Measurements from ENCODE around the gene COPA. TPM values are rescaled to one million over a fixed set of nuclear protein-coding genes. Genes with fewer than 3 reads are reported as not detected.
A peak's percentile ranks its signal among the peaks of the same experiment; 100 is the strongest.

COPA gene
- total RNA-seq, 2 donors from 2014 or later = 120 to 146 TPM

DNA sequence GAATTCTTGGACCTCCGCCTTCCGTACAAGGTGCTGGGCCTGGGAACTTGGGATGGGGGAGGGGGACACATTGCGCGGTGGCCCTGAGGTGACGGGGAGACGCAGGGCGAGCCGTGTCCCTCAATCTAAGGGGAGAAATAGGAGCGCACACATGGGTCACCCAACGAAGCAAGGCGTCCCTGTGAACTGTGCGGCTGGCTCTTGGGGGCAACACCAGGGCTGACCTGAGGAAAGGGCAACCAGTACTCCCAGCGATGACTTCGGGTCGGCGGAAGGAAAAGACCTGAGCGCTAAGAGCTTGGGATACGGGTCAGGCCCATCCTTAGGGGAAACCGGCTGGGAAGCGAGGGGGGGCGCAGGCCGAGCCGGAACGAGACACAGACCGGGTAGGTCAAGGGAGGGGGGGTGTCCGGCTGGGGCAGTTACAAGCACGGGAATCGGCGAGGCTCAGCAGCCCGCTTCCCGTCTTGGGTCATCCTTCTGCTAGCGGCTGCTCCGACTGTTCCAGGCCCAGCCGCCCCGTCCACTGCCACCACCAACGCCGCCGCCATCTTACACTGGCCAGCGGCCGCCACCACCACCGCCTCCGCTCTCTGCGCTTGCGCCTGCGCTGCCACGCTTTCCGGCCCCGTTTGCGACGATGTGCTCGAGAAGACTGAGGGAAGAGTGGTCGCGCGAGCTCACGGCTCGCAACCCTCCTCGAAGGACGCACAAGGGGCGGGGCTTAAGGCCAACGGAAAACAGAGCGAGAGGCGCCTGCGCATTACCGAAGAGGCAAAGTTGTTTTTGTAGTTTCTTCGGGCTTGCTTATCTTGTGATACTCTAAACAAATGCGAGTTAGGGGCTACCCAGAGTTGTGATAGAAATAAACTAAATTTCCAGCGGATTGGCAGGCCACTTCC lies 80.9 kb downstream of the COPA start, which contains the start of gene DCAF8:
Gene DCAF8 (minus strand): TSS at position 657 of the 902 bp plus-strand sequence. CDS start 18,541 bp downstream, outside the sequence.
- peak; percentile 75 to 89 for ATAC-seq
- DNase-seq (ENCODE audit: low spot score in 2 of 2) = peak; percentile 95 to 97
- H3K27ac Mint-ChIP-seq = peak within 1 kb of the TSS; percentile 99 to 100
- peaks cover 15 to 32% of the 10 kb centered on the region in 2 donors for H3K36me3 Mint-ChIP-seq
- H3K9me3 Mint-ChIP-seq = no peaks in the 10 kb centered on the region

DNA sequence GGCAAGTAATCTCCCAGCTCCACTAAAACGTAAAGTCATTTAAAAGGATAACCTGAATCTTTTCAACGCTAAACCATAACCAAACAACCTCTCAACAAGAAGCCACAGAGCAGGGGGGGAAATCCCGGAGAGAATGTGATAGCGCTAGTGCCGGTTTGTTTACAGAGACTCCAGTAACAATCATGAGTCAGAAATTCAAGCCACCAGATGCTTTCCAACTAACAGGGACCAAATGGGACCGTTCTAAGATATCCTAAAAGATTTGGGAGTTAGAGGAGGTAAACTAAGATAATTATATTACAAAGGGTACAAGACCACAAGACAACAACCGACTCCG lies 81.5 kb downstream of the COPA start:
- DNase-seq (ENCODE audit: low spot score in 2 of 2) (peak; percentile 63 to 77), ATAC-seq (peak; percentile 58 to 63)
- H3K9me3 Mint-ChIP-seq = no peaks in the 10 kb centered on the region
- peaks cover 15 to 32% of the 10 kb centered on the region in 2 donors for H3K36me3 Mint-ChIP-seq
- peak overlapping the region; percentile 99 to 100 for H3K27ac Mint-ChIP-seq

DNA sequence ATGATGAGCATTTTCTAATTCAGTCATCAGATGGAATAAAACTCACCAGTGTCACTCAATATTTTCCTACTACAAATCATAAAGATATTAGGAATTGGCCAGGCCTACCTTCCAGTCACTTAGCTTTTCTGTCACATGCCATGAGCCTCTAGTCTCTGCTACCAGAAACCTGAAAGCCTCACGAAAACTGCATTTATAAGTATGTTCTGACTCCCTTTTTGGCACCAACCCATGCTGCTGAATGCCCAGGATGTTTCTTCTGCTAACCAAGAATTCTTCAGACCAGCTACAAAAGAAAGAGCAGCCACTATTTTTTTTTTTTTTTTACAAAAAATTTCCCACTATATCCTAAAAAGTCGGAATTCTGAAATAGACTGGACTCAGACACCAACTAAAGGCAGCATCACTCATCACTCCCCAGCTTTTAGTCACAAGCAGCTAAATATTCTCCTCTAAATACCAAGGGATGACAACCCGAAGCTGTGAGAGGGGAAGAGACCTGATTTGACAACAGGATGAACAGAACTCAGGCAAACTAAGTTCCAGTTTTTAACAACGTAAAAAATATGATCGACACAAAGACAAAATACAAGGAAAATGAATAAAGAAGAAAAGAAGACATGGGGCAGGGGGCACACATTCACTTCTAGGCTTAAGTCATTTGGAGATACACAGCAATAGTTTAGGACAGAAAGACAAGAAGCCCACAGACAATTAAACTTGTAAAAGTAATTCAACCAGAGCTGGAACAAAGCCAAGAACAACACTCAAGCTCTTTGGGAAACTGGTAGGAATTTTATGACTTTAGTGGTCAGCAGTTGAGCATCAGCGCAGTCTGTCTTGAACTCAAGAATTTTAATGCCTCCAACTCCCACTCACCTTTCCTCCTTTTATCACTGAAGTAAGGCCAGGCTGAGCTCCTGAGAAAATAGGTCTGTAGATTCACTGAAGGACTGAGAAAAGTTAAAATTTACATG lies 82.4 kb downstream of the COPA start:
- Mint-ChIP-seq H3K27ac (peak overlapping the region; percentile 99 to 100), H3K9me3 (no peaks in the 10 kb centered on the region), H3K36me3 (peaks cover 15 to 32% of the 10 kb centered on the region in 2 donors)
- ATAC-seq (no peak), DNase-seq (ENCODE audit: low spot score in 2 of 2) (no peak)

DNA sequence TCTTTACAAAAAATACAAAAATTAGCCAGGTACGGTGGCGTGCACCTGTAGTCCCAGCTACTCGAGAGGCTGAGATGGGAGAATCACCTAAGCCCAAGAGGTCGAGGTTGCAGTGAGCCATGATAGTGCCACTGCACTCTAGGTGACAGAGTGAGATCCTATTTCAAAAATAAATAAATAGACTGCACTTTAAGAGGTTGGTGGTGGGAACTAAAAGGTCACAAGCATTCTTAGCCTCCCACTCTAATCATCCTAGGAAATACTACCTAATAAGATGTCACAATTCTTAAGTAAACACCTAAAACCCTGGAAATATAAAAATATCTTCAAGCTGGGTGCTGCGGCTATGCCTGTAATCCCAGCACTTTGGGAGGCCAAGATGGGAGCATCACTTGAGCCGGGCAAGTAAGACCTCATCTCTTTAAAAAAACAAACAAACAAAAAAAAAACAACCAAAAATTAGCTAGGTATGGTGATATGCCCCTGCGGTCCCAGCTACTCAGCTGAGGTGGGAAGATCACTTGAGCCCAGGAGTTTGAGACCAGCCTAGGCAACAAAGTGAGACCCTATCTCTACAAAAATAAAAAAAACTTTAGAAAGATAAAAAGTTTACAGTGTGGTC lies 84.8 kb downstream of the COPA start:
- H3K27ac Mint-ChIP-seq = no peak overlapping the region
- ATAC-seq = no peak
- peaks cover 15 to 32% of the 10 kb centered on the region in 2 donors for H3K36me3 Mint-ChIP-seq
- no peaks in the 10 kb centered on the region for H3K9me3 Mint-ChIP-seq
- DNase-seq (ENCODE audit: low spot score in 2 of 2) = no peak

DNA sequence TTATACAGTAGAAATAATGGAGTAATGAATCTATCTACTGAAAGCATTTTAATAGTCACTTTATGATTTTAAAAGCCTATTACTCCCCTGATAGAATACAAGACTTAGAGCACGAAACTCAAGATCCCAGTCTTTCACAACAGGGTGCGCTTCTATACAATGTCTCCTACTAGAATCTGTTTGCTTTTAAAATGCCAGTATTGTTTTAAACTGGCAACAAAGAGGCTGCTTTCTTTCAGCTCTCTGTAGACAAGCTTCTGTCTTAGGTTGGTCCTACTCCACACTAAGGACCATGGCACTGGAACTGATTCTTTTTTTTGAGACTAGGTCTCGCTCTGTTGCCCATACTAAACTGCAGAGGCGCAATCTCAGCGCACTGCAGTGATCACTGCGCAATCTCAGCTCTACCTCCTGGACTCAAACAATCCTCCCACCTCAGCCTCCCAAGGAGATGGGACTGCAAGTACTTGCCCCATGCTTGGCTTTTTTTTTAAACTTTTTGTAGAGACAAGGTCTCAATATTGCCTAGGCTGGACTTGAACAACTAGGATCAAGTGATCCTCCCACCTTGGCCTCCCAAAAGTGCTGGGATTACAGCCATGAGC lies 85.5 kb downstream of the COPA start:
- Mint-ChIP-seq H3K27ac (peak overlapping the region; percentile 10 to 29), H3K36me3 (peaks cover 15 to 32% of the 10 kb centered on the region in 2 donors), H3K9me3 (no peaks in the 10 kb centered on the region)
- no peak for DNase-seq (ENCODE audit: low spot score in 2 of 2)
- ATAC-seq = no peak

DNA sequence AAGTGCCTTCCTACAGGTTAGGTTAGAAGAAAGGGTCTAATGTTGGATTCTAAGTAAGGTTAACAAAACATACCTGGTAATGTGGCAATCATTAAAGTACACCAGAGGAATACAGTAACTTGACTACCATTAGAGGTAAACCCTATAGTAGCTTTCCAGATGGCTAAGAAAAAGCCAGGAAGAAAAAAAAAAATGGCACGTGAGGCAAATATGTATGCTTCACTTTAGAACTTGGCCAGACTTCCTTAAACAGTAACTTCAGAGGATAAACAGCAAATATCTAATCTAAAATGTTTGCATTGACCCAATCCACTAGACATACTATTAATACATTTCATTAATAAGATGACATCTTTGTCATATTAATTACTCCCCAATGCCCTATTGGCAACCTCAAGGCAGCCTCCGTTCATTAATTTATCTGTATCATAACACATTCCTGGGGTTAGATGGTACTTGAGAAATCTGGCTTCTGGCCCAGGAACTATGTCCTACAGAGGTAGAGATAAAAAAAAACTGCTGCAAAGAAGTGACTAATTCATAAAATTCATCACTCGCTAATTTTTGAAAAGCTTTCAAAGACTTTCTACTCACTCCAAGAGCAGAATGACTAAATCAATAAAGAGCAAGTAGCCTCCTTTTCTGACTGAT lies 86.5 kb downstream of the COPA start:
- ATAC-seq = peak in 1 of 2 donors; percentile 43
- Mint-ChIP-seq H3K27ac (peak overlapping the region in 1 of 2 donors; percentile 46), H3K9me3 (no peaks in the 10 kb centered on the region), H3K36me3 (peaks cover 8 to 26% of the 10 kb centered on the region in 2 donors)
- DNase-seq (ENCODE audit: low spot score in 2 of 2) = no peak

DNA sequence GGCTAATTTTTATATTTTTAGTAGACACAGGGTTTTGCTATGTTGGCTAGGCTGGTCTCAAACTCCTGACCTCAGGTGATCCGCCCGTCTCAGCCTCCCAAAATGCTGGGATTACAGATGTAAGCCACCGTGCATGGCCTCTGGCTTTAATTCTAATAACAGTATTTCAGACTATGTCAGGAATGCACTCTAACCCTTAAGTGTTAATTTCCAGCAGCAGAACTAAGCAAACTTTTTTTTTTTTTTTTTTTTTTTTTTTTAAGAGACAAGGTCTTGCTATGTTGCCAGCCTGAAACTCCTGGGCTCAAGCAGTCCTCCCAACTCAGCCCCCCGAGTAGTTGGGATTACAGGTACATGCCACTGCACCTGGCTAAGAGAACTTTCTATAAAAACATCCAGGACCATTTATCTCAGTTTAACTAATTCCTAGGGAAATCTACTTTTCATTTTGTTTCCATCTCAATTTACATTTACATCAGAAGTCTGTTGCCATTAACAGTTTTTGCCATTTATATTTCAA lies 87.2 kb downstream of the COPA start:
- DNase-seq (ENCODE audit: low spot score in 2 of 2) (no peak), ATAC-seq (no peak)
- Mint-ChIP-seq H3K27ac (no peak overlapping the region), H3K9me3 (no peaks in the 10 kb centered on the region), H3K36me3 (peaks cover 4 to 24% of the 10 kb centered on the region in 2 donors)

DNA sequence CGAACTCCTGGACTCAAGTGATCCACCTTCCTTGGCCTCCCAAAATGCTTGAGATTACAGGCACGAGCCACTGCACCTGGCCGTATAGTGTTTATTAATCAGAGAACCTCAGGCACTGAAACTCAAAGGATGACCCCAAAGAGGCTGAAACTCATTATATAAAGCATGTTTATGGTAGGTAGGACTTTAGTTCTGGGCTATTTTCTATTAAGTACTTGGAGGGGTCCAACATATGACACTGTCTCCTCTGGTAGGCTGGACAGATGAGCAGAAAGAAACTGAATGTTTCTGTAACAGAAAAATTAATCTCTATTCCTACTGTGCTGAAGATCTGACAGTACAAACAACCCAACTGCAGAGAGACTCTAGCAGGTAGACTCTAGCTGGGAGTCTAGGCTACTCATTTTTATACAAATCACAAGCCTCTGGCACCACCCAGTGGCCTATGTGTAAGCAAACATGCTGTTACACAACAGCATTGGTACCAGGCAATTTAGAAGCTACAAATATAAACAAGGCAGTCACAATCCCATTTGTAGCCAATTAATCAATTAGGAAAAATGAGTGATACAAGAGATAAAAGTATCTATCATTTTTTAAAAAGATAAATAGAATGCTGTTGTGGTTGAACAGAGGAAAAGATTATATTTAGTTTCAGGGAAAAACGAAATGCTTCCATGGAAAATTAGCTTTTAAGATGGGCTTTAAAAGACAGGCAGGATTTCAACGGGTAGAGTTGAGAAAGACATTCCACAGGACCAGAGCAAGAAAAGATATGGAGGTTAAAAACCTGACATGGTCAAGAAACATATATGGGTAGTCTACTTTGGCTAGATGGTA lies 91.1 kb downstream of the COPA start:
- peaks cover 0 to 7% of the 10 kb centered on the region in 2 donors for H3K36me3 Mint-ChIP-seq
- no peaks in the 10 kb centered on the region for H3K9me3 Mint-ChIP-seq
- ATAC-seq = peak; percentile 78 to 83
- peak overlapping the region in 1 of 2 donors; percentile 44 for H3K27ac Mint-ChIP-seq
- peak in 1 of 2 donors; percentile 26 for DNase-seq (ENCODE audit: low spot score in 2 of 2)

DNA sequence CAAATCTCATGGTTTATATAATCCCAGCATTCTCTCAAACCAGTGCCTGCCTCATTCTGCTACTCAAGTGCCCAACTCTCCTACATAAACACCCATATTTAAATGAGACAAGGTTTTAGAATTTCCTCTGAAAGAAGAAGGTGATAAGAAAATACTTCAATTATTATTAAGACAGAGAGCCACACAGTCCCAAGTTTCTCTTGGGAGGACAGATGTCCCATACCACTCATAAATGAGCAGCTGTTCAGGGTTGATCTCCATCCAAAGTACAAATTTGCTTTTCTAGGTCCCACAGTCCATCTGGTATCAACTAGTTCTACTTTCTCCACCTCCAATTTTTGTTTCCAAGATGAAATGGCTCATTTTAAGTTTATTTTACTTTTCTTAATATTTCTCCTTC lies 92.0 kb downstream of the COPA start:
- DNase-seq (ENCODE audit: low spot score in 2 of 2) = no peak
- no peak for ATAC-seq
- H3K27ac Mint-ChIP-seq = peak overlapping the region in 1 of 2 donors; percentile 68
- H3K36me3 Mint-ChIP-seq = peaks cover 0 to 7% of the 10 kb centered on the region in 2 donors
- H3K9me3 Mint-ChIP-seq = no peaks in the 10 kb centered on the region

DNA sequence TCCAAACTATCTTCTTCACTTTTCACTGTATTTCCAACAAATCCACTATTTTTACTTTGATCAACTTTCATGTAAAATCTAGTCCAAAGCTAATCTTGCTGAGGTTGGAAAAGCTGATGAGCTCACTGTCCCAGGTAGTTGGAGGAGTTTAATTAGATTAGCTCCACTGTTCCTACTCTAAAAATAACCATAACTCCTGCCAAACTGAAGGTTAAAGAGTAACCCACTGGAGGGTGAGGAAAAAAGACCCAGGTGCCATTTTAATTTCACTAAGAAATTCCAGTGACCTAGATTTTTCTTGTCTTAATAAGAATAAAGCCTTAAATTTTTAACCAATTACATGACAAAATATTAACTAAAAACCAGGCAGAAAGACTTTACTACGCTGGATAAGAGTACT lies 96.0 kb downstream of the COPA start:
- no peak for ATAC-seq
- H3K36me3 Mint-ChIP-seq = peaks cover 0 to 7% of the 10 kb centered on the region in 2 donors
- no peak overlapping the region for H3K27ac Mint-ChIP-seq

DNA sequence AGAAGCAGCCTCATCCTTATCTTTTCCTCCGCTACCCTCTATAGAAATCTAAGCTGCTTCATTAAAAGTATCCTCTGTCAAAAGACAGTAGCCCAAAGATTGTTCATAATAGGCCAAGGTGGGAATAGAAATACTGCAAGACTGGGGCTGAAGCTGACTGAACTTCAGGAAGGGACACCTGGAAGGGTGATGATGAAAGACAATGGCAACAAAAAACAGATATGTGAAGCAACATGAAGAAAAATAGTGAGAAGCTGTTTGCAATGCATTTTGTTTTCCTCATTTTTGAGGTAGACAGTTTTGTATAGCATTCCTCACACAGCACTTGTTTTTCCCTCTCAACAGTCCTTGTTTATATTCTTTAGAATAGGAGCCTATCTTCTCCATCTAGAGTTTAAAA lies 97.6 kb downstream of the COPA start:
- Mint-ChIP-seq H3K9me3 (no peaks in the 10 kb centered on the region), H3K36me3 (peaks cover 0 to 2% of the 10 kb centered on the region in 2 donors), H3K27ac (peak overlapping the region in 1 of 2 donors; percentile 45)
- DNase-seq (ENCODE audit: low spot score in 2 of 2) (no peak), ATAC-seq (no peak)

More for the DNA sequence above, 96.0 kb downstream of the COPA start:
- no peak for DNase-seq (ENCODE audit: low spot score in 2 of 2)
- no peaks in the 10 kb centered on the region for H3K9me3 Mint-ChIP-seq

DNA sequence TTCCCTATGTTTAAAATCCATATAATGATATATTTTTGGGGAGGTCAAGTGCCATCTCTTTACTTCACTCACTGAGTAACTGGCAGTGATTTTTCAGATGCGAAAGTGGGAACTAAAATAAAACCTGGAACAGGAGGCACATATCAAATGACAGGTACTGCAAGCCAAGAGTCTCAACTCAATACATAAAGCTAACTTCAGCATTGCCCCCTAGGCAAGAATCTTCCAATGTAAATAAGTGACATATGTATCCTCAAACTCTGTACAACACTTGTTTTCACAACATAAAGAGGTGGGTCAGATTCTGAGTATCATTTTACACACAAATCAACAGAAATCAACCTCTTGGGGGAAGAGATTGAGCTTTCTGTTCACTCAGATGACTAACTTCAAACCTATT lies 98.8 kb downstream of the COPA start:
- no peak for DNase-seq (ENCODE audit: low spot score in 2 of 2)
- Mint-ChIP-seq H3K36me3 (peaks cover 6 to 8% of the 10 kb centered on the region in 2 donors), H3K27ac (no peak overlapping the region), H3K9me3 (no peaks in the 10 kb centered on the region)
- ATAC-seq = no peak

DNA sequence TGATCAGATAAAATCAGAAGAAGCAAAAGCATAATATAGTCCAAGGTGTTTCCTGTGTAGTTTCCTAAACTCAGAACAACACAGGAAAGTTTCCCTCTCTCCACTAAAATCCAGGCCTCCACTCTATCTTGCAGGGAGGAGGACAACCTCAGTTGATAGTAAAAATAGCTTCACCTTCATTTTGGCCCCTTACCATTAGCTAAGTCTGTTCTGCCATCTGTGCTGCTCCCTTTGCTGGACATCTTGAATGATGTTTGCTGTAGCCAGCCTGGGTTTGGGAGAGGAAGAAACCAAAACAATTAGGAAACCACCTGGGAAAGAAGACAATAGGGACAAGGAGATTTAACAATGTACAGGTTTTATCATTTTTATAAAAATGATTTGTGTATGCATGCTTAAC lies 99.3 kb downstream of the COPA start:
- Mint-ChIP-seq H3K9me3 (no peaks in the 10 kb centered on the region), H3K27ac (no peak overlapping the region), H3K36me3 (peaks cover 6 to 9% of the 10 kb centered on the region in 2 donors)
- DNase-seq (ENCODE audit: low spot score in 2 of 2) (no peak), ATAC-seq (no peak)

DNA sequence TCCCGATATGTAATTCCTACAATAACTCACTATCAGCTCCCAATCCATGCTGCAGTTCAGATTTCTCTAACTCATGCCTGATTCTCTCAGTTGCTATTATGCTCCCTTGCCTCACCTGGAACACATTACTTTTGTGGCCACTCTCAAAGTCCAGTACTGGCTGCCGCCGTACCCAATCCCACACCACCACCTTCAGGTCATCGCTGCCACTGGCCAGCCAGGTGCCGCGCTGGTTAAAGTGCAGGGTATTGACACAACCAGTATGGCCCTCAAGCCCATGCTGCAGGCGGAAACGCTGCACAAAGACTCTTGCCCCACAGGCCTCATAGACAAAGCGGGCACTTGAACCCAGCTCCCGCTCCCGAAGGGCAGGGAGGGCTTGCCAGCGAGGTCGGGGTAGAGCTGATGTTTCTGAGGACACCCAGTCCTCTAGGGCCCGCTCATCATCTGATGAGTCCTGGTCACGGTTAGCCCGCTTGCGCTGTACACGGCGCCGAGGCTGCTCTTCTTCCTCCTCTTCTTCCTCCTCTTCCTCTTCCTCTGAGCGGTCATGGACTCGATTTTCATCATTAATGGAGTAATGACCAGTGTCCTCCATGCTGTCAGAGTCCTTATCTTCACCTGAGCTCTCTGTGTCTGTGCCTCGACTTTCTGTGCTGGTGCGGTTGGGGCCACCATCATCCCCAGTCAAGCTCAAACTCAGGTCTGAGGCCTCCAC lies 103.3 kb downstream of the COPA start:
- no peak for DNase-seq (ENCODE audit: low spot score in 2 of 2)
- H3K9me3 Mint-ChIP-seq = no peaks in the 10 kb centered on the region
- no peak for ATAC-seq
- H3K36me3 Mint-ChIP-seq = peaks cover 13 to 17% of the 10 kb centered on the region in 2 donors
- peak overlapping the region in 1 of 2 donors; percentile 95 for H3K27ac Mint-ChIP-seq

Data from activated naive CD4-positive, alpha-beta T cell treated with anti-CD3 and anti-CD28 coated beads, Interleukin-2, amount 50 U/mL, for 72 hours (primary cell).